WTC11 (cell line): ENCODE data around the gene POU2F3. TPM values are rescaled to one million over a fixed set of nuclear protein-coding genes. Genes with fewer than 3 reads are reported as not detected.

ENCODE experiments used
- ATAC-seq: fragments of 200-7000 bp; cut with Tn5 transposase; 2 replicates; pipeline ENCODE4 v1.10.0; 2021; ENCODE audit warnings: mild to moderate bottlenecking, moderate library complexity
- CTCF ChIA-PET: fragments of 300-600 bp; sonication (Branson Sonifier 250); formaldehyde crosslinking; loops from one replicate; lab custom pipeline; 2021; ENCODE audit warnings: antibody characterized with exemption; lab: Charles Lee
- POLR2A ChIA-PET: fragments of 350-600 bp; sonication (Branson Sonifier 250); formaldehyde crosslinking; loops from one replicate; lab custom pipeline; 2021; ENCODE audit warnings: antibody characterized with exemption; lab: Charles Lee
- DNase-seq: peaks from one replicate; pipeline ENCODE4 v3.0.0; 2021; ENCODE audit warnings: low spot score
- H3K27ac Mint-ChIP-seq: 2 replicates; pipeline ENCODE4 v1.8.0; 2021; ENCODE audit warnings: mixed read lengths
- H3K27me3 Mint-ChIP-seq: 2 replicates; pipeline ENCODE4 v1.8.0; 2021; ENCODE audit warnings: low read depth, mild to moderate bottlenecking, moderate library complexity, mixed read lengths
- H3K36me3 Mint-ChIP-seq: 2 replicates; pipeline ENCODE4 v1.8.0; 2021; ENCODE audit warnings: mixed read lengths
- H3K4me1 Mint-ChIP-seq: 2 replicates; pipeline ENCODE4 v1.8.0; 2022; ENCODE audit warnings: mixed read lengths
- H3K4me3 Mint-ChIP-seq: 2 replicates; pipeline ENCODE4 v1.8.0; 2021; ENCODE audit warnings: mild to moderate bottlenecking, moderate library complexity, mixed read lengths
- H3K9me3 Mint-ChIP-seq: 2 replicates; pipeline ENCODE4 v1.8.0; 2021; ENCODE audit warnings: mixed read lengths
- CBFB ChIP-seq: sonication (generic); formaldehyde crosslinking; IDR thresholded peaks from 2 replicates; pipeline ENCODE4 v1.8.1; 2022; ENCODE audit warnings: mild to moderate bottlenecking, low read depth, missing genetic modification reagents
- CREB1 ChIP-seq: sonication (generic); formaldehyde crosslinking; IDR thresholded peaks from 2 replicates; pipeline ENCODE4 v1.8.0; 2023; ENCODE audit warnings: mild to moderate bottlenecking, missing genetic modification reagents
- FOXJ3 ChIP-seq: sonication (generic); formaldehyde crosslinking; IDR thresholded peaks from 2 replicates; pipeline ENCODE4 v1.9.0; 2021; ENCODE audit warnings: missing genetic modification reagents, mild to moderate bottlenecking, borderline replicate concordance
- FOXK1 ChIP-seq: sonication (generic); formaldehyde crosslinking; IDR thresholded peaks from 2 replicates; pipeline ENCODE4 v1.8.0; 2022; ENCODE audit warnings: mild to moderate bottlenecking, moderate library complexity, missing genetic modification reagents
- GABPB1 ChIP-seq: sonication (generic); formaldehyde crosslinking; IDR thresholded peaks from 2 replicates; pipeline ENCODE4 v1.8.1; 2023; ENCODE audit warnings: mild to moderate bottlenecking, missing genetic modification reagents
- JAZF1 ChIP-seq: fragments of 250-450 bp; sonication (Bioruptor Pico); IDR thresholded peaks from 2 replicates; pipeline ENCODE4 v1.9.0; 2021; ENCODE audit warnings: moderate library complexity, mild to moderate bottlenecking, inconsistent platforms
- JUN ChIP-seq: sonication (generic); formaldehyde crosslinking; IDR thresholded peaks from 2 replicates; pipeline ENCODE4 v1.8.0; 2023; ENCODE audit warnings: mild to moderate bottlenecking, missing genetic modification reagents
- MYBL2 ChIP-seq: sonication (generic); formaldehyde crosslinking; IDR thresholded peaks from 2 replicates; pipeline ENCODE4 v1.8.1; 2023; ENCODE audit warnings: mild to moderate bottlenecking, moderate library complexity, missing genetic modification reagents
- PRRX2 ChIP-seq: fragments of 250-450 bp; sonication (Bioruptor Pico); IDR thresholded peaks from 2 replicates; pipeline ENCODE4 v1.8.0; 2021; ENCODE audit warnings: mild to moderate bottlenecking
- SMAD4 ChIP-seq: sonication (generic); formaldehyde crosslinking; IDR thresholded peaks from 2 replicates; pipeline ENCODE4 v1.8.0; 2022; ENCODE audit warnings: mild to moderate bottlenecking, missing genetic modification reagents
- ZBTB21 ChIP-seq: sonication (generic); formaldehyde crosslinking; IDR thresholded peaks from 2 replicates; pipeline ENCODE4 v1.8.1; 2023; ENCODE audit warnings: mild to moderate bottlenecking, missing genetic modification reagents, borderline replicate concordance
- ZNF138 ChIP-seq: sonication (generic); formaldehyde crosslinking; conservative IDR thresholded peaks from 2 replicates; pipeline ENCODE4 v1.8.1; 2022; ENCODE audit warnings: mild to moderate bottlenecking, moderate library complexity, missing genetic modification reagents
- ZNF396 ChIP-seq: fragments of 250-450 bp; sonication (Bioruptor Pico); IDR thresholded peaks from 2 replicates; pipeline ENCODE4 v1.8.0; 2021; ENCODE audit warnings: mild to moderate bottlenecking, moderate library complexity, borderline replicate concordance
- total RNA-seq: library from RNA; stranded (reverse); gene quantifications from 3 replicates; pipeline ENCODE4 v1.2.3, GENCODE V29; 2021
- TF ChIP-seq, protein P1 (sequence below): fragments of 200-600 bp; IDR thresholded peaks from 2 replicates; pipeline ENCODE4 v1.8.0; 2022; ENCODE audit warnings: antibody characterized with exemption
- TF ChIP-seq, protein P2 (sequence below): sonication (generic); formaldehyde crosslinking; IDR thresholded peaks from 2 replicates; pipeline ENCODE4 v1.8.0; 2023; ENCODE audit warnings: missing genetic modification reagents, mild to moderate bottlenecking, borderline replicate concordance
- TF ChIP-seq, protein P3 (sequence below): sonication (generic); formaldehyde crosslinking; IDR thresholded peaks from 2 replicates; pipeline ENCODE4 v1.8.1; 2023; ENCODE audit warnings: mild to moderate bottlenecking, missing genetic modification reagents, moderate library complexity
- TF ChIP-seq, protein P4 (sequence below): sonication (generic); formaldehyde crosslinking; IDR thresholded peaks from 2 replicates; pipeline ENCODE4 v1.8.1; 2023; ENCODE audit warnings: mild to moderate bottlenecking, moderate library complexity, missing genetic modification reagents
- TF ChIP-seq, protein P5 (sequence below): sonication (generic); formaldehyde crosslinking; IDR thresholded peaks from 2 replicates; pipeline ENCODE4 v1.8.1; 2022; ENCODE audit warnings: low read depth, mild to moderate bottlenecking, moderate library complexity, missing genetic modification reagents, borderline replicate concordance
- TF ChIP-seq, protein P6 (sequence below): sonication (generic); formaldehyde crosslinking; IDR thresholded peaks from 2 replicates; pipeline ENCODE4 v1.8.0; 2023; ENCODE audit warnings: missing genetic modification reagents
- TF ChIP-seq, protein P7 (sequence below): sonication (generic); formaldehyde crosslinking; IDR thresholded peaks from 2 replicates; pipeline ENCODE4 v1.8.0; 2023; ENCODE audit warnings: mild to moderate bottlenecking, missing genetic modification reagents
- TF ChIP-seq, protein P8 (sequence below): sonication (generic); formaldehyde crosslinking; IDR thresholded peaks from 2 replicates; pipeline ENCODE4 v1.8.0; 2022; ENCODE audit warnings: mild to moderate bottlenecking, missing genetic modification reagents
- TF ChIP-seq, protein P9 (sequence below): fragments of 250-450 bp; sonication (Bioruptor Pico); IDR thresholded peaks from 2 replicates; pipeline ENCODE4 v1.9.0; 2021; ENCODE audit warnings: mild to moderate bottlenecking

POU2F3 gene
- total RNA-seq, 1 experiment from 2014 or later = 0.61 TPM

DNA sequence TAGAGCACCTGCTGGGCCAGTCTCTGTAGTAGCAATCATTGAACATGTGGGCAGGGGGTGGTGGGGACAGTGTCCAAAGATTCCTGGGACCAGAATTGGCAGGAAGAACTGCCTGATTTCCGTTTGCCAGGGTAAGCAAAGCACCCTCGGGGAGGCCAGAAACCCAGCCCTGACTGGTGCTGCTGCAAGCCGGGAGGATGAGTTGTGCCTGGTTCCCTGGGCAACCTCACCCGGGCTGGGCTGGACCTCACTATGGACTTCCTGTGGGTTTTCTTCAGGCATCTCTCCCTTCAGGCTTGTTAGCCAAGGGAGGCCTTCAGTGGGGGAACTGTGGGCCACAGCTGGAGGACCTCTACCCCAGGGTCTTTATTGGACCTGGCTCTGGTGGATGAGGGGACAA is 8.0 kb upstream of the POU2F3 start:
- ChIA-PET CTCF (interaction anchor here (0.7 to 24.2 kb wide), 5 partner anchors 13 to 69 kb away, joined by 3 to 623 read pairs (median 73); no protein-coding TSS in a partner anchor), POLR2A (no interaction called here)
- H3K4me1 Mint-ChIP-seq = peaks cover 23% of the 10 kb centered on the region

DNA sequence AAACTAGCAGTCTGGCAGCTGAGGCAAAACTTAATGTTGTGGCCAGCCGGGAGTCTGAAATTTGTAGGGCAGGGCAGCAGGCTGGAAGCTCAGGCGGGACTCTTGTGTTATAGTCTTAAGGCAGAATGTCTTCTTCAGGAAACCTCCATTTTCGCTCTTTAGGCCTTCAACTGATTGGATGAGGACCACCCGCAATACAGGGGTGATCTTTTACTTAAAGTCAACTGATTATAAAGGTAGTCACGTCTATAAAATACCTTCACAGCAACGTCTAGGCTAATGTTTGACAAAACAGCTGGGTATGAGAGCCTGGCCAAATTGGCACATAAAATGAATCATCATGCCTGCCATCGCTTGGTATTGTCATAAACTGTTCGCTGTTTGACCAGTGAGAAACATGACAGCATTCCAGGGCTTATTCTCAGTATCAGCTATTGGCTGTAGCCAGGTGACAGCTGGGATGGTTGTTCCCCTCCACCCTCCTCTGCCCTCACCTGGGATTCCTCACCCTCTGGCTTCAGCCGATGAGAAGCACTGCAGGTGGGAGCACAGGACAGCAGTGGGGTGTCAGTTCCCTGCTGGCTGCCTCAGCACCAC is 6.6 kb upstream of the POU2F3 start:
- Mint-ChIP-seq H3K4me3 (no peak overlapping the region), H3K36me3 (no peaks in the 10 kb centered on the region), H3K27ac (no peak overlapping the region), H3K4me1 (peaks cover 23% of the 10 kb centered on the region), H3K27me3 (peaks cover 14% of the 10 kb centered on the region), H3K9me3 (no peaks in the 10 kb centered on the region)
- no peak for ATAC-seq
- ChIA-PET POLR2A (no interaction called here), CTCF (interaction anchor here (1.4 to 24.2 kb wide), 4 partner anchors 12 to 68 kb away, joined by 4 to 623 read pairs (median 52); no protein-coding TSS in a partner anchor)
- no peak for DNase-seq
- TF ChIP-seq SMAD4 (CRISPR knock-in tag) = no peak
- no peak for TF ChIP-seq FOXJ3 (CRISPR knock-in tag)
- TF ChIP-seq, protein P1, sequence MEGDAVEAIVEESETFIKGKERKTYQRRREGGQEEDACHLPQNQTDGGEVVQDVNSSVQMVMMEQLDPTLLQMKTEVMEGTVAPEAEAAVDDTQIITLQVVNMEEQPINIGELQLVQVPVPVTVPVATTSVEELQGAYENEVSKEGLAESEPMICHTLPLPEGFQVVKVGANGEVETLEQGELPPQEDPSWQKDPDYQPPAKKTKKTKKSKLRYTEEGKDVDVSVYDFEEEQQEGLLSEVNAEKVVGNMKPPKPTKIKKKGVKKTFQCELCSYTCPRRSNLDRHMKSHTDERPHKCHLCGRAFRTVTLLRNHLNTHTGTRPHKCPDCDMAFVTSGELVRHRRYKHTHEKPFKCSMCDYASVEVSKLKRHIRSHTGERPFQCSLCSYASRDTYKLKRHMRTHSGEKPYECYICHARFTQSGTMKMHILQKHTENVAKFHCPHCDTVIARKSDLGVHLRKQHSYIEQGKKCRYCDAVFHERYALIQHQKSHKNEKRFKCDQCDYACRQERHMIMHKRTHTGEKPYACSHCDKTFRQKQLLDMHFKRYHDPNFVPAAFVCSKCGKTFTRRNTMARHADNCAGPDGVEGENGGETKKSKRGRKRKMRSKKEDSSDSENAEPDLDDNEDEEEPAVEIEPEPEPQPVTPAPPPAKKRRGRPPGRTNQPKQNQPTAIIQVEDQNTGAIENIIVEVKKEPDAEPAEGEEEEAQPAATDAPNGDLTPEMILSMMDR = no peak
- TF ChIP-seq, protein P2, sequence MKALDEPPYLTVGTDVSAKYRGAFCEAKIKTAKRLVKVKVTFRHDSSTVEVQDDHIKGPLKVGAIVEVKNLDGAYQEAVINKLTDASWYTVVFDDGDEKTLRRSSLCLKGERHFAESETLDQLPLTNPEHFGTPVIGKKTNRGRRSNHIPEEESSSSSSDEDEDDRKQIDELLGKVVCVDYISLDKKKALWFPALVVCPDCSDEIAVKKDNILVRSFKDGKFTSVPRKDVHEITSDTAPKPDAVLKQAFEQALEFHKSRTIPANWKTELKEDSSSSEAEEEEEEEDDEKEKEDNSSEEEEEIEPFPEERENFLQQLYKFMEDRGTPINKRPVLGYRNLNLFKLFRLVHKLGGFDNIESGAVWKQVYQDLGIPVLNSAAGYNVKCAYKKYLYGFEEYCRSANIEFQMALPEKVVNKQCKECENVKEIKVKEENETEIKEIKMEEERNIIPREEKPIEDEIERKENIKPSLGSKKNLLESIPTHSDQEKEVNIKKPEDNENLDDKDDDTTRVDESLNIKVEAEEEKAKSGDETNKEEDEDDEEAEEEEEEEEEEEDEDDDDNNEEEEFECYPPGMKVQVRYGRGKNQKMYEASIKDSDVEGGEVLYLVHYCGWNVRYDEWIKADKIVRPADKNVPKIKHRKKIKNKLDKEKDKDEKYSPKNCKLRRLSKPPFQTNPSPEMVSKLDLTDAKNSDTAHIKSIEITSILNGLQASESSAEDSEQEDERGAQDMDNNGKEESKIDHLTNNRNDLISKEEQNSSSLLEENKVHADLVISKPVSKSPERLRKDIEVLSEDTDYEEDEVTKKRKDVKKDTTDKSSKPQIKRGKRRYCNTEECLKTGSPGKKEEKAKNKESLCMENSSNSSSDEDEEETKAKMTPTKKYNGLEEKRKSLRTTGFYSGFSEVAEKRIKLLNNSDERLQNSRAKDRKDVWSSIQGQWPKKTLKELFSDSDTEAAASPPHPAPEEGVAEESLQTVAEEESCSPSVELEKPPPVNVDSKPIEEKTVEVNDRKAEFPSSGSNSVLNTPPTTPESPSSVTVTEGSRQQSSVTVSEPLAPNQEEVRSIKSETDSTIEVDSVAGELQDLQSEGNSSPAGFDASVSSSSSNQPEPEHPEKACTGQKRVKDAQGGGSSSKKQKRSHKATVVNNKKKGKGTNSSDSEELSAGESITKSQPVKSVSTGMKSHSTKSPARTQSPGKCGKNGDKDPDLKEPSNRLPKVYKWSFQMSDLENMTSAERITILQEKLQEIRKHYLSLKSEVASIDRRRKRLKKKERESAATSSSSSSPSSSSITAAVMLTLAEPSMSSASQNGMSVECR (CRISPR knock-in tag) = no peak
- no peak for TF ChIP-seq FOXK1 (CRISPR knock-in tag)
- TF ChIP-seq, protein P3, sequence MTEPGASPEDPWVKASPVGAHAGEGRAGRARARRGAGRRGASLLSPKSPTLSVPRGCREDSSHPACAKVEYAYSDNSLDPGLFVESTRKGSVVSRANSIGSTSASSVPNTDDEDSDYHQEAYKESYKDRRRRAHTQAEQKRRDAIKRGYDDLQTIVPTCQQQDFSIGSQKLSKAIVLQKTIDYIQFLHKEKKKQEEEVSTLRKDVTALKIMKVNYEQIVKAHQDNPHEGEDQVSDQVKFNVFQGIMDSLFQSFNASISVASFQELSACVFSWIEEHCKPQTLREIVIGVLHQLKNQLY (CRISPR knock-in tag) = no peak
- TF ChIP-seq MYBL2 = no peak
- TF ChIP-seq, protein P4, sequence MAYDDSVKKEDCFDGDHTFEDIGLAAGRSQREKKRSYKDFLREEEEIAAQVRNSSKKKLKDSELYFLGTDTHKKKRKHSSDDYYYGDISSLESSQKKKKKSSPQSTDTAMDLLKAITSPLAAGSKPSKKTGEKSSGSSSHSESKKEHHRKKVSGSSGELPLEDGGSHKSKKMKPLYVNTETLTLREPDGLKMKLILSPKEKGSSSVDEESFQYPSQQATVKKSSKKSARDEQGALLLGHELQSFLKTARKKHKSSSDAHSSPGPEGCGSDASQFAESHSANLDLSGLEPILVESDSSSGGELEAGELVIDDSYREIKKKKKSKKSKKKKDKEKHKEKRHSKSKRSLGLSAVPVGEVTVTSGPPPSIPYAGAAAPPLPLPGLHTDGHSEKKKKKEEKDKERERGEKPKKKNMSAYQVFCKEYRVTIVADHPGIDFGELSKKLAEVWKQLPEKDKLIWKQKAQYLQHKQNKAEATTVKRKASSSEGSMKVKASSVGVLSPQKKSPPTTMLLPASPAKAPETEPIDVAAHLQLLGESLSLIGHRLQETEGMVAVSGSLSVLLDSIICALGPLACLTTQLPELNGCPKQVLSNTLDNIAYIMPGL (CRISPR knock-in tag) = no peak

More for the DNA sequence above, 8.0 kb upstream of the POU2F3 start:
- H3K27ac Mint-ChIP-seq = no peak overlapping the region
- ATAC-seq = no peak
- peaks cover 2% of the 10 kb centered on the region; the same call in 1 of the 2 replicates for H3K27me3 Mint-ChIP-seq
- DNase-seq = no peak
- TF ChIP-seq, protein P5, sequence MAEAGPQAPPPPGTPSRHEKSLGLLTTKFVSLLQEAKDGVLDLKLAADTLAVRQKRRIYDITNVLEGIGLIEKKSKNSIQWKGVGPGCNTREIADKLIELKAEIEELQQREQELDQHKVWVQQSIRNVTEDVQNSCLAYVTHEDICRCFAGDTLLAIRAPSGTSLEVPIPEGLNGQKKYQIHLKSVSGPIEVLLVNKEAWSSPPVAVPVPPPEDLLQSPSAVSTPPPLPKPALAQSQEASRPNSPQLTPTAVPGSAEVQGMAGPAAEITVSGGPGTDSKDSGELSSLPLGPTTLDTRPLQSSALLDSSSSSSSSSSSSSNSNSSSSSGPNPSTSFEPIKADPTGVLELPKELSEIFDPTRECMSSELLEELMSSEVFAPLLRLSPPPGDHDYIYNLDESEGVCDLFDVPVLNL = no peak
- TF ChIP-seq, protein P6, sequence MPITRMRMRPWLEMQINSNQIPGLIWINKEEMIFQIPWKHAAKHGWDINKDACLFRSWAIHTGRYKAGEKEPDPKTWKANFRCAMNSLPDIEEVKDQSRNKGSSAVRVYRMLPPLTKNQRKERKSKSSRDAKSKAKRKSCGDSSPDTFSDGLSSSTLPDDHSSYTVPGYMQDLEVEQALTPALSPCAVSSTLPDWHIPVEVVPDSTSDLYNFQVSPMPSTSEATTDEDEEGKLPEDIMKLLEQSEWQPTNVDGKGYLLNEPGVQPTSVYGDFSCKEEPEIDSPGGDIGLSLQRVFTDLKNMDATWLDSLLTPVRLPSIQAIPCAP (CRISPR knock-in tag) = no peak
- TF ChIP-seq, protein P7, sequence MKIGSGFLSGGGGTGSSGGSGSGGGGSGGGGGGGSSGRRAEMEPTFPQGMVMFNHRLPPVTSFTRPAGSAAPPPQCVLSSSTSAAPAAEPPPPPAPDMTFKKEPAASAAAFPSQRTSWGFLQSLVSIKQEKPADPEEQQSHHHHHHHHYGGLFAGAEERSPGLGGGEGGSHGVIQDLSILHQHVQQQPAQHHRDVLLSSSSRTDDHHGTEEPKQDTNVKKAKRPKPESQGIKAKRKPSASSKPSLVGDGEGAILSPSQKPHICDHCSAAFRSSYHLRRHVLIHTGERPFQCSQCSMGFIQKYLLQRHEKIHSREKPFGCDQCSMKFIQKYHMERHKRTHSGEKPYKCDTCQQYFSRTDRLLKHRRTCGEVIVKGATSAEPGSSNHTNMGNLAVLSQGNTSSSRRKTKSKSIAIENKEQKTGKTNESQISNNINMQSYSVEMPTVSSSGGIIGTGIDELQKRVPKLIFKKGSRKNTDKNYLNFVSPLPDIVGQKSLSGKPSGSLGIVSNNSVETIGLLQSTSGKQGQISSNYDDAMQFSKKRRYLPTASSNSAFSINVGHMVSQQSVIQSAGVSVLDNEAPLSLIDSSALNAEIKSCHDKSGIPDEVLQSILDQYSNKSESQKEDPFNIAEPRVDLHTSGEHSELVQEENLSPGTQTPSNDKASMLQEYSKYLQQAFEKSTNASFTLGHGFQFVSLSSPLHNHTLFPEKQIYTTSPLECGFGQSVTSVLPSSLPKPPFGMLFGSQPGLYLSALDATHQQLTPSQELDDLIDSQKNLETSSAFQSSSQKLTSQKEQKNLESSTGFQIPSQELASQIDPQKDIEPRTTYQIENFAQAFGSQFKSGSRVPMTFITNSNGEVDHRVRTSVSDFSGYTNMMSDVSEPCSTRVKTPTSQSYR (CRISPR knock-in tag) = no peak
- TF ChIP-seq, protein P8, sequence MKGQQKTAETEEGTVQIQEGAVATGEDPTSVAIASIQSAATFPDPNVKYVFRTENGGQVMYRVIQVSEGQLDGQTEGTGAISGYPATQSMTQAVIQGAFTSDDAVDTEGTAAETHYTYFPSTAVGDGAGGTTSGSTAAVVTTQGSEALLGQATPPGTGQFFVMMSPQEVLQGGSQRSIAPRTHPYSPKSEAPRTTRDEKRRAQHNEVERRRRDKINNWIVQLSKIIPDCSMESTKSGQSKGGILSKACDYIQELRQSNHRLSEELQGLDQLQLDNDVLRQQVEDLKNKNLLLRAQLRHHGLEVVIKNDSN (CRISPR knock-in tag) = no peak
- TF ChIP-seq, protein P9, sequence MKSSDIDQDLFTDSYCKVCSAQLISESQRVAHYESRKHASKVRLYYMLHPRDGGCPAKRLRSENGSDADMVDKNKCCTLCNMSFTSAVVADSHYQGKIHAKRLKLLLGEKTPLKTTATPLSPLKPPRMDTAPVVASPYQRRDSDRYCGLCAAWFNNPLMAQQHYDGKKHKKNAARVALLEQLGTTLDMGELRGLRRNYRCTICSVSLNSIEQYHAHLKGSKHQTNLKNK (CRISPR knock-in tag) = no peak
- TF ChIP-seq PRRX2 (CRISPR knock-in tag) = no peak
- no peak for TF ChIP-seq ZNF396 (CRISPR knock-in tag)
- TF ChIP-seq JAZF1 (CRISPR knock-in tag) = no peak
- TF ChIP-seq CBFB = no peak
- no peak for TF ChIP-seq CREB1 (CRISPR knock-in tag)
- no peak for TF ChIP-seq JUN (CRISPR knock-in tag)
- TF ChIP-seq ZBTB21 (CRISPR knock-in tag) = no peak
- TF ChIP-seq FOXK1 (CRISPR knock-in tag) = no peak
- TF ChIP-seq GABPB1 (CRISPR knock-in tag) = no peak
- TF ChIP-seq ZNF138 = no peak
- H3K9me3 Mint-ChIP-seq = no peaks in the 10 kb centered on the region
- no peaks in the 10 kb centered on the region for H3K36me3 Mint-ChIP-seq
- no peak overlapping the region for H3K4me3 Mint-ChIP-seq
